Right lobe of liver (tissue), 6 donors: ENCODE data around the gene EMID1. TPM values are rescaled to one million over a fixed set of nuclear protein-coding genes. Genes with fewer than 3 reads are reported as not detected.

ENCODE experiments used
- ATAC-seq, 4 donors: fragments of 200-7000 bp; cut with Tn5 transposase; one replicate each; pipeline ENCODE4 v1.9.1; 2020; ENCODE audit warnings: mild to moderate bottlenecking in 4 of 4, moderate library complexity in 4 of 4
- DNase-seq, 3 donors: peaks; one replicate each; pipeline ENCODE4 v3.0.0-alpha.2; 2020
- H3K27ac ChIP-seq, 3 donors: fragments of 200-600 bp; one replicate each; pipeline ENCODE4 v1.8.0; 2022
- H3K27me3 ChIP-seq, 2 donors: fragments of 200-600 bp; one replicate each; pipeline ENCODE4 v1.8.0; 2022
- H3K36me3 ChIP-seq, 4 donors: fragments of 200-600 bp; sonication (generic) in 1 of 4; one replicate each; pipeline versions ENCODE4 v1.5.1 to v1.8.0; 2017 to 2022; ENCODE audit warnings: control low read depth in 1 of 4
- H3K4me1 ChIP-seq, 4 donors: fragments of 200-600 bp; sonication (generic) in 1 of 4; one replicate each; pipeline versions ENCODE4 v1.5.1 to v1.8.0; 2017 to 2022; ENCODE audit warnings: control low read depth in 1 of 4
- H3K4me3 ChIP-seq, 3 donors: fragments of 200-600 bp; one replicate each; pipeline ENCODE4 v1.8.0; 2022
- H3K9me3 ChIP-seq, 4 donors: fragments of 200-600 bp; sonication (generic) in 1 of 4; one replicate each; pipeline versions ENCODE4 v1.5.1 to v1.8.0; 2017 to 2022; ENCODE audit warnings: control low read depth in 1 of 4
- CTCF ChIP-seq, 4 donors: fragments of 200-600 bp in 3 of 4; fragments of 450-650 bp in 1 of 4; IDR thresholded peaks; one replicate each; pipeline versions ENCODE4 v1.5.1 to v1.8.0; 2016 to 2022; ENCODE audit warnings: antibody characterized with exemption in 4 of 4, mild to moderate bottlenecking in 2 of 4
- POLR2A ChIP-seq: fragments of 450-650 bp; IDR thresholded peaks from one replicate; pipeline ENCODE4 v1.6.1; 2017; ENCODE audit warnings: antibody characterized with exemption, mild to moderate bottlenecking
- WGBS: methylation state at CpG from one replicate; pipeline ENCODE4 v1.1.6; 2018; ENCODE audit warnings: low coverage, low lambda C conversion rate; ENCODE audit not compliant: insufficient coverage; ENCODE audit errors: missing lambda C conversion rate; 5-methylcytosine and 5-hydroxymethylcytosine counted together
- intact Hi-C, 2 donors: fragments of 100-400 bp; cut with DNase I; formaldehyde crosslinking; loops; one replicate each; pipeline versions ENCODE4 v1.11.2 to v1.14.1; 2022
- total RNA-seq, 6 experiments: library from RNA; depleted of rRNA in 2 of 6; stranded (reverse); fragments of >200 nt in 2 of 6; fragmentation: NEBNext Ultra II Directional in 3 of 6; extraction: Animal tissue kit (Norgen Biotek cat#: 25700) in 3 of 6; gene quantifications; one replicate each; pipeline versions ENCODE4 v1.1.0 to v1.2.4, GENCODE V29; 2016 to 2023
- donor health status: DM: no; HTN: yes; CAD: no.
- donor health status: DM: no; HTN: no; CAD: no.
- donor health status: DM: no; HTN: no; CAD: no.
- donor health status: DM: no; HTN: yes; CAD: no.
- donor health status: DM: no; HTN: yes; CAD: no.

The EMID1 gene
- total RNA-seq, 6 experiments from 2014 or later = 1.1 to 2.7 (median 1.5) TPM

GRCh38 chr22:29199702-29200400 is 5.8 kb upstream of the EMID1 start:
- no peak for ATAC-seq
- H3K36me3 ChIP-seq = no peaks in the 10 kb centered on the region
- H3K27me3 ChIP-seq = no peaks in the 10 kb centered on the region
- TF ChIP-seq POLR2A (no peak), CTCF (IDR thresholded peaks at IDR 0.05) (no peak)
- WGBS = 82% methylated on average over 5 of the region's 8 CpGs
- DNase-seq = peak in 1 of 3 donors; percentile 37
- H3K4me1 ChIP-seq = no peaks in the 10 kb centered on the region
- no peak overlapping the region for H3K4me3 ChIP-seq
- H3K9me3 ChIP-seq = no peaks in the 10 kb centered on the region
- no peak overlapping the region for H3K27ac ChIP-seq
- intact Hi-C loops = no loop called here

- Histone ChIP-seq H3K4me1 (peaks cover 0 to under 1% (median 0%) of the 10 kb centered on the region in 4 donors), H3K27me3 (no peaks in the 10 kb centered on the region), H3K4me3 (no peak overlapping the region), H3K27ac (no peak overlapping the region), H3K36me3 (no peaks in the 10 kb centered on the region), H3K9me3 (no peaks in the 10 kb centered on the region)
- TF ChIP-seq CTCF (IDR thresholded peaks at IDR 0.05) (no peak), POLR2A (no peak)
- ATAC-seq = no peak
- WGBS = 93% methylated on average over 5 of the region's 7 CpGs
- DNase-seq = peak in 1 of 3 donors; percentile 47
- intact Hi-C loops = no loop called here
Observed at GRCh38 chr22:29200901-29201300, 4.8 kb upstream of the EMID1 start.

GRCh38 chr22:29201782-29202181 is 3.9 kb upstream of the EMID1 start:
- Histone ChIP-seq H3K4me3 (no peak overlapping the region), H3K9me3 (no peaks in the 10 kb centered on the region), H3K36me3 (no peaks in the 10 kb centered on the region), H3K4me1 (peaks cover 0 to 3% (median 0%) of the 10 kb centered on the region in 4 donors), H3K27me3 (no peaks in the 10 kb centered on the region), H3K27ac (peak overlapping the region in 2 of 3 donors; percentile 8 to 70)
- DNase-seq (no peak), ATAC-seq (peak in 1 of 4 donors; percentile 5)
- WGBS = 65% methylated on average over 7 of the region's 7 CpGs
- no peak for TF ChIP-seq POLR2A
- TF ChIP-seq CTCF (IDR thresholded peaks at IDR 0.05) = no peak
- intact Hi-C loops = no loop called here

GRCh38 chr22:29202212-29203192 is 3.2 kb upstream of the EMID1 start:
- Histone ChIP-seq H3K9me3 (no peaks in the 10 kb centered on the region), H3K27ac (peak overlapping the region; percentile 21 to 70 (median 41)), H3K4me1 (peaks cover 0 to 3% (median 0%) of the 10 kb centered on the region in 4 donors), H3K36me3 (no peaks in the 10 kb centered on the region), H3K27me3 (no peaks in the 10 kb centered on the region), H3K4me3 (no peak overlapping the region)
- DNase-seq (peak in 2 of 3 donors; percentile 62 to 65), ATAC-seq (peak; percentile 57 to 66 (median 64))
- WGBS = 10% methylated on average over 6 of the region's 24 CpGs
- no peak for TF ChIP-seq POLR2A
- peak; percentile 43 to 52 (median 48) for TF ChIP-seq CTCF (IDR thresholded peaks at IDR 0.05)
- intact Hi-C loops = no loop called here
